T-cell (primary cell): ENCODE measurements around the gene TANGO2. TPM values are rescaled to one million over a fixed set of nuclear protein-coding genes. Genes with fewer than 3 reads are reported as not detected.

Source experiments
- ATAC-seq, 4 experiments: fragments of 200-7000 bp in 3 of 4; fragments of 150-1000 bp in 1 of 4; cut with Tn5 transposase; replicated peaks in 1 of 4; 1 replicate in 3 of 4; 2 replicates in 1 of 4; pipeline ENCODE4 v1.10.0; 2021; ENCODE audit warnings: moderate library complexity in 3 of 4, mild to moderate bottlenecking in 2 of 4, moderate number of reproducible peaks in 1 of 4
- CTCF ChIA-PET, 2 donors: fragments of 300-600 bp; sonication (Branson Sonifier 250); formaldehyde crosslinking; loops; one replicate each; lab custom pipeline; 2022; ENCODE audit warnings: antibody characterized with exemption in 2 of 2; lab: Charles Lee
- POLR2A ChIA-PET, 2 donors: fragments of 300-600 bp; sonication (Branson Sonifier 250); formaldehyde crosslinking; loops; one replicate each; lab custom pipeline; 2022; ENCODE audit warnings: antibody characterized with exemption in 2 of 2; lab: Charles Lee
- DNase-seq, 35 experiments: peaks; one replicate each; pipeline versions ENCODE4 v3.0.0 to v3.0.0-alpha.2; 2013 to 2023
- H3K27ac ChIP-seq: one replicate; pipeline ENCODE4 v1.5.1; 2013; ENCODE audit warnings: low read length
- H3K27me3 ChIP-seq, 2 experiments: replicated peaks in 1 of 2; 1 replicate in 1 of 2; 2 replicates in 1 of 2; pipeline versions ENCODE4 v1.6.1 to v1.7.0; 2013; ENCODE audit warnings: low read length in 1 of 2, mixed read lengths in 1 of 2; ENCODE audit not compliant: control insufficient read depth in 2 of 2, insufficient read depth in 2 of 2; ENCODE audit errors: extremely low read depth in 1 of 2
- H3K36me3 ChIP-seq, 2 donors: 1 replicate in 1 of 2; 2 replicates in 1 of 2; pipeline versions ENCODE4 v1.6.1 to v1.7.0; 2013; ENCODE audit warnings: low read length in 1 of 2; ENCODE audit not compliant: control insufficient read depth in 2 of 2, insufficient read depth in 1 of 2; ENCODE audit errors: extremely low read depth in 1 of 2
- H3K4me1 ChIP-seq, 2 experiments: 1 replicate in 1 of 2; 2 replicates in 1 of 2; pipeline versions ENCODE4 v1.6.1 to v1.7.0; 2013; ENCODE audit warnings: low read length in 2 of 2, mixed read lengths in 1 of 2; ENCODE audit not compliant: insufficient read depth in 2 of 2, control insufficient read depth in 1 of 2; ENCODE audit errors: extremely low read depth in 1 of 2
- H3K4me3 ChIP-seq, 2 donors: 1 replicate in 1 of 2; 2 replicates in 1 of 2; pipeline versions ENCODE4 v1.5.1 to v1.7.0; 2013; ENCODE audit warnings: mild to moderate bottlenecking in 2 of 2, low read length in 1 of 2, moderate library complexity in 1 of 2; ENCODE audit not compliant: control insufficient read depth in 1 of 2; ENCODE audit errors: extremely low read depth in 1 of 2
- H3K9me3 ChIP-seq: 2 replicates; pipeline ENCODE4 v1.7.0; 2013
- H3K27ac Mint-ChIP-seq, 2 donors: one replicate each; pipeline ENCODE4 v1.8.0; 2020 to 2021; ENCODE audit warnings: mild to moderate bottlenecking in 2 of 2, mixed read lengths in 2 of 2
- H3K27me3 Mint-ChIP-seq, 2 donors: one replicate each; pipeline ENCODE4 v1.8.0; 2021 to 2022; ENCODE audit warnings: mixed read lengths in 2 of 2
- H3K36me3 Mint-ChIP-seq: one replicate; pipeline ENCODE4 v1.8.0; 2021; ENCODE audit warnings: mixed read lengths
- H3K4me1 Mint-ChIP-seq, 3 donors: one replicate each; pipeline ENCODE4 v1.8.0; 2020 to 2022; ENCODE audit warnings: mixed read lengths in 3 of 3, mild to moderate bottlenecking in 1 of 3
- H3K4me3 Mint-ChIP-seq, 3 donors: one replicate each; pipeline ENCODE4 v1.8.0; 2020 to 2022; ENCODE audit warnings: mild to moderate bottlenecking in 3 of 3, mixed read lengths in 3 of 3, moderate library complexity in 3 of 3
- H3K9me3 Mint-ChIP-seq, 3 donors: one replicate each; pipeline ENCODE4 v1.8.0; 2020 to 2022; ENCODE audit warnings: mixed read lengths in 3 of 3
- WGBS: methylation state at CpG from one replicate; pipeline ENCODE4 v1.1.5; 2013; ENCODE audit warnings: missing lambda C conversion rate; ENCODE audit not compliant: insufficient coverage; 5-methylcytosine and 5-hydroxymethylcytosine counted together
- total RNA-seq, 35 experiments: library from RNA in 6 of 35; stranded (reverse) in 6 of 35; fragments of 120-200 nt in 1 of 35; gene quantifications; one replicate each; pipeline versions ENCODE4 v1.2.1 to v1.2.4 and lab custom pipeline; 2013 to 2026

TANGO2 gene
- total RNA-seq, 5 donors from 2014 or later (not counting 1 experiment from before 2014, with no cell fraction given) = 29.9 to 48.4 (median 43.7) TPM

GRCh38 chr22:20090730-20091240, 69.9 kb downstream of the TANGO2 start:
- POLR2A ChIA-PET = interaction anchor here in 1 of 2 donors (0.6 kb wide), 1 partner anchor 215 kb away, joined by 4 read pairs; no protein-coding TSS in a partner anchor
- peak overlapping the region; percentile 44 for H3K27ac ChIP-seq
- H3K36me3 ChIP-seq = peaks cover 51 to 90% of the 10 kb centered on the region in 2 donors
- Mint-ChIP-seq H3K9me3 (no peaks in the 10 kb centered on the region), H3K4me3 (peak overlapping the region in 1 of 3 donors; percentile 18), H3K4me1 (peaks cover 16 to 40% (median 27%) of the 10 kb centered on the region in 3 donors), H3K27me3 (no peaks in the 10 kb centered on the region), H3K36me3 (peaks cover 71% of the 10 kb centered on the region), H3K27ac (peak overlapping the region; percentile 78 to 88)
- CTCF ChIA-PET = no interaction called here
- WGBS = 48% methylated on average over 3 of the region's 9 CpGs
- H3K9me3 ChIP-seq = no peaks in the 10 kb centered on the region
- H3K4me1 ChIP-seq = peaks cover 3 to 89% of the 10 kb centered on the region in 2 experiments
- H3K27me3 ChIP-seq = no peaks in the 10 kb centered on the region
- ATAC-seq = no peak
- DNase-seq = no peak
- no peak overlapping the region for H3K4me3 ChIP-seq

DNA sequence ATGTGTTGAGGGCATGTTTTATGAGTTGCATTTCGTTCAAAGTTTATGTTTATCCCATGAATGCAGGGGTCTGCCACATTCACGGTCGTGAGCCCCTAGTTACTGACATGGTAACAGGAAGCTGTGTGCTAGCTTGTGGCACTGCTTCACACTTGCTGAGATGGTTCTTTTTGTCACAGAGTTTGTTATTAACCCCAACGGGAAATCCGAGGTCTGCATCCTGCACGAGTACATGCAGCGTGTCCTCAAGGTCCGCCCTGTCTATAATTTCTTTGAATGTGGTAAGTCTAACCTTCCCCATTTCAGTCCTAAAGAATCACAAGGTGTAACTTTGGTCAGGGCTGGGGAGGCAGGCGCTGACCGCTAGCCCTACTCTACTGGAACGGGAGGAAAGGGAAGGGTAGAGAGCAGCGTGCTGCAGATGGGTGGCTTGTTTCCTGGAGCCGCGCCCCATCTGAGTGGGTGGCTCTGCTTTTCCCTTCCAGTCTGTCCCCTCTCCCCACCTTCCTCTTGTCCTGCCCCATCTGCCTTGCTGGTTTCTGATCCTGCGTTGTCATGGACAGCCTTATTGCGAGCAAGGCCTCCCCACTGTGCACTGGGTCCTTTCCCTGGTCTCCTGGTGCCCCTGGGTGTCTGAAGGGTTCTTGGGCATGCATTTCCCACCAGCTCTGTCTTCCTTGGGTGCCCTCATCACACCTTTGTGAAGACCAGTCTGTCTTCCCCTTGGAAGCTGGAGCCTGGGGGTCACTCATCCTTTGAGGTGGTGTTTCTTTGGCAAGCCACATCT, 71.0 kb downstream of the TANGO2 start:
- peak overlapping the region; percentile 78 to 88 for H3K27ac Mint-ChIP-seq
- Histone ChIP-seq H3K9me3 (no peaks in the 10 kb centered on the region), H3K4me1 (peaks cover 3 to 78% of the 10 kb centered on the region in 2 experiments), H3K4me3 (no peak overlapping the region), H3K27ac (peak overlapping the region; percentile 50), H3K36me3 (peaks cover 46 to 89% of the 10 kb centered on the region in 2 donors), H3K27me3 (no peaks in the 10 kb centered on the region)
- ChIA-PET CTCF (no interaction called here), POLR2A (no interaction called here)
- 69% methylated on average over 6 of the region's 16 CpGs for WGBS
- peak in 2 of 35 experiments; percentile 15 to 54 for DNase-seq
- peak; percentile 47 to 57 (median 54) for ATAC-seq
- peaks cover 0 to 7% (median 0%) of the 10 kb centered on the region in 3 donors for H3K9me3 Mint-ChIP-seq
- H3K36me3 Mint-ChIP-seq = peaks cover 75% of the 10 kb centered on the region
- H3K27me3 Mint-ChIP-seq = no peaks in the 10 kb centered on the region
- peak overlapping the region; percentile 13 to 28 (median 18) for H3K4me3 Mint-ChIP-seq
- peaks cover 7 to 37% (median 24%) of the 10 kb centered on the region in 3 donors for H3K4me1 Mint-ChIP-seq

DNA sequence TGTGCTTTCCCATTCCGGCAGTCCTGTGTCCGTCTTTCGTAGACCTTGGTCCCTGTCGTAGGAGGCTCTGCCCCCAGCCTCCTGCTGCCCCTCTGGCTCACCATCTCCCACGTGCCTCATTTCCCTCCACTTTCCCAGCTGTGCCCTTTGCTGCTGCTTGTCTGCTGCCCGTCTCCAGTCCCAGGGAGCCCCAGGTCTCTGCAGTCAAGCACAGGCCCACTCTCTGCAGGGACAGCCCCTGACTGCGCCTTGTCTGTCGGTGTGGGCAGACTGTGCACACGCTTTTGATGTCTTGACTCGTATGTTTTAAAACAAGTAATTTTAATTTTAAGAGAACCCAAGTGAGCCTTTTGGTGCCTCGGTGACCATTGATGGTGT, 71.6 kb downstream of the TANGO2 start:
- Mint-ChIP-seq H3K9me3 (peaks cover 0 to 7% (median 0%) of the 10 kb centered on the region in 3 donors), H3K4me1 (peaks cover 4 to 35% (median 25%) of the 10 kb centered on the region in 3 donors), H3K4me3 (no peak overlapping the region), H3K27me3 (no peaks in the 10 kb centered on the region), H3K27ac (peak overlapping the region; percentile 73 to 80), H3K36me3 (peaks cover 75% of the 10 kb centered on the region)
- no peak overlapping the region for H3K4me3 ChIP-seq
- peaks cover 3 to 72% of the 10 kb centered on the region in 2 experiments for H3K4me1 ChIP-seq
- WGBS = 67% methylated on average over 11 of the region's 11 CpGs
- DNase-seq = no peak
- peak overlapping the region; percentile 50 for H3K27ac ChIP-seq
- no peaks in the 10 kb centered on the region for H3K9me3 ChIP-seq
- H3K36me3 ChIP-seq = peaks cover 46 to 86% of the 10 kb centered on the region in 2 donors
- ATAC-seq = no peak
- ChIA-PET CTCF (no interaction called here), POLR2A (no interaction called here)
- no peaks in the 10 kb centered on the region for H3K27me3 ChIP-seq

- ChIA-PET CTCF (no interaction called here), POLR2A (no interaction called here)
- no peak for ATAC-seq
- Histone ChIP-seq H3K27me3 (no peaks in the 10 kb centered on the region), H3K9me3 (no peaks in the 10 kb centered on the region), H3K4me3 (no peak overlapping the region), H3K27ac (no peak overlapping the region), H3K4me1 (peaks cover 6 to 66% of the 10 kb centered on the region in 2 experiments), H3K36me3 (peaks cover 44 to 81% of the 10 kb centered on the region in 2 donors)
- H3K27ac Mint-ChIP-seq = peak overlapping the region; percentile 13 to 55
- H3K4me3 Mint-ChIP-seq = no peak overlapping the region
- H3K27me3 Mint-ChIP-seq = no peaks in the 10 kb centered on the region
- DNase-seq = no peak
- peaks cover 0 to 7% (median 0%) of the 10 kb centered on the region in 3 donors for H3K9me3 Mint-ChIP-seq
- WGBS = 88% methylated on average over 9 of the region's 13 CpGs
- H3K4me1 Mint-ChIP-seq = peaks cover 9 to 36% (median 23%) of the 10 kb centered on the region in 3 donors
- peaks cover 77% of the 10 kb centered on the region for H3K36me3 Mint-ChIP-seq
Measured at GRCh38 chr22:20093418-20094196, 72.7 kb downstream of the TANGO2 start.

GRCh38 chr22:20094197-20094807, 73.4 kb downstream of the TANGO2 start:
- Histone ChIP-seq H3K4me3 (no peak overlapping the region), H3K9me3 (no peaks in the 10 kb centered on the region), H3K4me1 (peaks cover 13 to 66% of the 10 kb centered on the region in 2 experiments), H3K27ac (no peak overlapping the region), H3K27me3 (no peaks in the 10 kb centered on the region), H3K36me3 (peaks cover 44 to 77% of the 10 kb centered on the region in 2 donors)
- peaks cover 0 to 7% (median 0%) of the 10 kb centered on the region in 3 donors for H3K9me3 Mint-ChIP-seq
- peaks cover 16 to 42% (median 30%) of the 10 kb centered on the region in 3 donors for H3K4me1 Mint-ChIP-seq
- H3K27me3 Mint-ChIP-seq = no peaks in the 10 kb centered on the region
- no peak for DNase-seq
- H3K27ac Mint-ChIP-seq = no peak overlapping the region
- ATAC-seq = no peak
- ChIA-PET CTCF (no interaction called here), POLR2A (no interaction called here)
- H3K36me3 Mint-ChIP-seq = peaks cover 73% of the 10 kb centered on the region
- 95% methylated on average over 11 of the region's 15 CpGs for WGBS
- H3K4me3 Mint-ChIP-seq = no peak overlapping the region
